Stimulated activated CD8-positive, alpha-beta memory T cell treated with anti-CD3 and anti-CD28 coated beads, Interleukin-15, amount 100 ng/mL, for 48 hours (primary cell): Measurements from ENCODE around the gene ARHGAP27.
A peak's percentile ranks its signal among the peaks of the same experiment; 100 is the strongest.
"Not testable (repeated sequence)": the region's sequence is repeated elsewhere in the genome, so short reads cannot be mapped to it uniquely, and the experiment has no call there.

Experiments
- DNase-seq, 2 donors: peaks; one replicate each; pipeline ENCODE4 v3.0.0-alpha.2; 2020; ENCODE audit warnings: low read depth in 2 of 2

ARHGAP27 gene

GRCh38 chr17:45446872-45447625 lies 14.4 kb upstream of the ARHGAP27 start:
- not testable (repeated sequence) for DNase-seq

GRCh38 chr17:45445901-45446743 lies 13.5 kb upstream of the ARHGAP27 start:
- peak in 1 of 2 donors; percentile 36 for DNase-seq

GRCh38 chr17:45444856-45445820 lies 12.5 kb upstream of the ARHGAP27 start:
- not testable (repeated sequence) for DNase-seq

GRCh38 chr17:45444301-45444700 lies 11.6 kb upstream of the ARHGAP27 start:
- not testable (repeated sequence) for DNase-seq

GRCh38 chr17:45443371-45444260 lies 10.9 kb upstream of the ARHGAP27 start:
- DNase-seq: not testable (repeated sequence)

DNA sequence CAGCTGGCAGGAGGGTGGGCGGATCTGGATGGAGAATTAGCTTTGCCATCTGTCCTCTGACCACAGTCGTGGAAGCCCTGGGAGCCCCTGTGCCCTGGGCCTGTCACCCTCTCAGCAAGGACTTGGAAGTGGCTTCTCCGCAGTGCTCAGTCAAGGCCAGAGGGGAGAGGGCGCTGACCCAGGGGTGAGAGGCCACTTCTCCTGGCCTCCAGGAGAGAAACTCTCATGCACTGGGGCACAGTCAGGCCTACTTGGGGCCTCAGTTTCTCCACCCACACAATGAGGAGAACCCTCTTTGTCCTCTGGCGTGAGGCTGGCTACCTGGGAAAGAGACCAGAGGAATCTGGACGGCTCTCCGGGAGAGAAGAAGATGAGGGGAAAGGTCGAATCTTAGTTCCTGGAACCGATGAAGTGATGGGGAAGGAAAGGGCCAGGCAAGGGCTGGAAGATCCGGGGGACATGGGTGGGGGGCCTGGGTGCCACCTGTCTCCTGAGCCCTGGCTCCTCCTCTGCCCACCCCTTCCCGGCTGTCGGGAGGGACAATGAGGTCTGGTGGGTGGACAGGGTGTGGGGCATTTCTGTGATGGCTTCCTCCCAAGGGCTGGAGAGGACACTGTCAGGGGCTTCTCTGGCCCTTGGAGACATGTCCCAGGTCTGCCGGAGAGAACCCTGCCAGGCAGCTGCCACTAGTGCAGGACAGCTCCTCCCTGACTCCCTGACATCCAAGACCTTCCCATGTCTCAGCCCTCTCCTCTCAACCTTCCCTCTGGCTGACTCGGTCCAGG lies 9.0 kb upstream of the ARHGAP27 start:
- DNase-seq: no peak

DNA sequence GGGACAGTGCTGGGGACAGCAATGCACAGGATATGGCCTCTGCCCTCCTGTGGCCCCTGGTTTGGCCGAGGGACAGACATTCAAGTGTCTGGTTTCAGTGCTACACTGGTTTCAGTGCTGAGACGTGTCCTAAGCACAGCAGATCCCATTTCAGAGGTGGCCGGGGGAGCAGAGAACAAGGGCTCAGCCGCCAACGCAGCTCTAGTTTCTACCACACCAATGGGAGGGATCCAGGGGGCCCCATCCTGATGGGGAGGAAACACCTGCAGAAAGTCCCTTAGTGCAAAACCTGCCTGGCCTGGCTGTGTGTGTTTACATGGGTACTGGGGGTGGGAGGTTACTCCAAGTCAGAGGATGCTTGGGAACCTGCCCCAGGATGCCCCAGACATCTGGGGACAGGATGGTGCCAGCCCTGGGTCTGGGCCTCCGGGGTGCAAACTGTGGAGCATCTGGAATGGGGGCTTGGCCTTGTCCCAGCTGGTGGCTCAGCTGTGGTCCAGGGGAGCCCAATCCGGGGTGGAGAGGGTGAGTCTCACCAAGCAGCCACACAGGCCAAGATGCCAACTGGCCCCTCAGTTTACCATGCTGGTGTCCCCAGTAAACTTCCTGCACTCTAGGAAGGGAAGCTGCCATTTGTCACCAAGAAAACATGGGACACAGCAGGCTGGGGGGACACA lies 8.3 kb upstream of the ARHGAP27 start:
- peak in 1 of 2 donors; percentile 13 for DNase-seq

GRCh38 chr17:45440161-45440778 lies 7.6 kb upstream of the ARHGAP27 start:
- DNase-seq: no peak

- DNase-seq: no peak
Measured at GRCh38 chr17:45438931-45439610, 6.4 kb upstream of the ARHGAP27 start.

DNA sequence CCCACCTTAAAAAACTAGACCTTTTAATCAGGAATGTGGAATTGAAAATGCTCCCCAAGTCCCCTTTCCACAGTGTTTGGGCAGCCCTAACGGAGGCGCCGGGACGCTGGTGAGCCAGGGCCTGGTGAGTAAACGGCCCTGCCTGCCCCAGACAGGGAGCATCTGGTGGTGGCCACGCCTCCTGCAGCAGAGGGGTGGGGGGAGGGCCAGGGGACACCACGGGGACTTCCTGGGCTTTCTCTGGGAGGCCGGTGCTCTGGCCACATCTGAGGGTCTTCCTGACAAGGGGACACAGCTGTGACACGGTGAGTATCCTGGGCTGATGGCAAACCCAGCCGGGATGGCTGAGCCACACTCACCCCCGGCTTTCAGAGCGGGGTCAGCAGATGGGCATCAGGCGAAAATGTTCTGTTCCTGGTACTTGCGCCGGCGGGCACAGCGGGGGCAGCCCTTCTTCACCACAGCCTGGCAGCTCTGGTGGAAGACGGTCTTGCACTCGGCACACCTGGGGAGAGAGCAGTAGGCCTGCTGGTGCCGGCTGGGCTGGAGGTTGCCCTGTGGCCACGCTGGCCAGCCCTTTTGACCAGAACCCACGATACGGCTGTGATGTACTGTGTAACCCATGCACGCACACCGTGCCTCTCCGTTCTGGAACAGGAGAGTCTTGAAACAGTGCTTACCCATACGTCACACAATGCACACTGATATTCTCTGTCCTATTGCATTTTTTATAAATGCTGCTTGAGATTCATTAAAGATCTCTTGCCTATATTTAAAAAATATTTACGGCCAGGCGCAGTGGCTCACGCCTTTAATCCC lies 5.0 kb upstream of the ARHGAP27 start:
- no peak for DNase-seq

DNA sequence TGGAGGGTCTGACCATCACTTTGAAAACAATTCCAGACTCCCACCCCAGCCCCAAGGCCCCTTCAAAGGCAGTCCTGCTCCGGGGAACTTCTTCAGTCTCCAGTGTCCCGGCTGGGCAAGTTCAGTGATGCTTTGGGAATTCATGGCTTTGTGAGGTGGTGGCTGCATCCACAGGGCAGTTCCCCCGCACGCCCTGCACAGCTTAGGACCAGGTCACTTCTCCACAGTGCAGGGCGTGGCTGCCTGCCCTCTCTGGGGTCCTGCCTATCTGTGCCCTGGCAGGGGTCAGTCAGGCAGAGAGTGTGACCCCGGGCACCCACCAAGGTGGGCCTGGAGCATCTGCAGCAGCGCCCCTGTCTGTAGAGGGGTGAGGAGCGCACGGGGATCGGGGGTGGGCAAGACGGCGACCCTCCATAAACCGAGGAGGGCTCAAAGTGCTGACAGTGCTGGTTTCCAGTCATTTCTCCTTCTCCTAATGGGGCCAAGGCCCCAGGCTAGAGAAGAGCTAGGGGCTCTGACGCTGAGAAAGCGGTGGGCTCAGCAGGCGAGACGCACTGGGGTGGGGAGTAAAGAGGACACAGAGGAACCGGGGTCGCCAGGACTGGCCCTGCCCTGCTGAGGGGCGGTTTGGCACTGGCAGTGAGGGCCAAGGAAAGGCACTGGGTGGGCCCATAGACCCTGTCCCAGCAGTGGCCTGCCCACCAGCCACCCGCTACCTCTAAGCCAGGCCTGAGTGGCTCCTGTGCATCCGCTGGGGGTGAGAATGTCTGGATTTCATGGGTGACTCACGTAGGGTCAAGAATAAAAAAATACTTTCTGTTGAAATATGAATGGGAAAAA lies 4.2 kb upstream of the ARHGAP27 start:
- DNase-seq: no peak

DNA sequence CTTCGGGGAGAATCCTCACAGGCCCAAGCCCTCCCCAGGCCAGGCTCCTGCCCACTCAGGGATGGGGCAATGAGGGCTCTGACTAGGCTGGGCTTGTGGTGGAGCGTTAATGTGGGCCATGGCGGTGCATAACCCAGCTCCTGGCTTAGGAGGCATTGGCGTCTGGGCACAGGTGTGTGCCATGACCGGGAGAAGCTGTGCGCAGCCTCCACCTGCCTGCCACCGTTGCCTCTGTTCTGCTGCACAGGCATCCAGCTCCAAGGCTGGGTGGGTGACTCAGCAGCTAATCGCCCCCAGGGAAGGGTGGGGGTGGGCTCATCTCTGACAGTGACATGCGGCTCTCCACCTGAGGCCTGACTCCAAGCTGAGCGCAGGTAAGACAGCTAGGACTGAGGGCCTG lies 3.5 kb upstream of the ARHGAP27 start:
- no peak for DNase-seq

GRCh38 chr17:45435481-45435880 lies 2.8 kb upstream of the ARHGAP27 start:
- DNase-seq: no peak

- DNase-seq: no peak
Measured at GRCh38 chr17:45433159-45433535, 477 bp upstream of the ARHGAP27 start.

DNA sequence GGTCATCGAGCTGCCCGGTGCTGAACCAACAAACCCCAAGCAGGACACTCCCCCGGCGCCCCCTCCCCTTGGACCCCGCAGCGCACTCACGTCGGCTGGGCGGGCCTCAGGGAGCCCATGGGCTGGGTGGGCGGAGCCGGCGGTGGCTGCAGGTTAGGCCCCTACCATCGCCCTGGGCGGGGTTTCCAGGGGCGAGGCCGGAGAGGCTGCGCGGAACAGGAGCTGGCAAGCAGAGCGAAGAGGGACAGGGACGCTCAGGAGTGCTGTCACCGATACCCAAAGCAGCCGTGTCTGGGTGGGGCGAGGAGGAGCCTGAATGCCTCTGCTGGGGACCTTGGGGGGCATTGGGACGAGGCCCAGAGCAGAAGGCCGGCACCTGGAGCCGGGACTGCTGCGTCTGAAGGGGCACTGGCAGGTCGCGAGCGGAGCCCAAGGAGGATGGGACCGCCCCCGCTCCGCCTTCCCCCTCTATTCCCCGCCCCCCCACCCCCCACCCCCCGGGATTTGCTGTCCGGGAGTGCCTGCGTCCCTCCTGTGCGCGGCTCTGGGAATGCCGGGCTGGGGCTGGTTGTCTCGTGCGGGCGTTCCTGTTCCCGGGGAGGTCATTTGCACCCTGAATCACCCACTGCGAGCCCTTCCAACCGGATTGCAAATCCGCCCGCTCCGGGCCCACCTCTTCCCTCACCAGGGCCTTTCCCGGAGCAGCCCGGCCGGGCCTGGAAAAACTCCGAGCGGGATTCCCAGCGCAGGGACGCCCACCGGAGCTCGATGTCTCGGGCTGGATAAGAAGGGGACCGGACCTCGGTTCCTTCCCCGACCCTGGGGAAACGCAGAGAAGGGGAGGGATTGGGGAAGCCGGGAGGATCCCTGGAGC lies 902 bp downstream of the ARHGAP27 start:
- peak; percentile 72 to 76 for DNase-seq
